Thoracic aorta (tissue), 2 donors: ENCODE data around the gene FBXL2. TPM values are rescaled to one million over a fixed set of nuclear protein-coding genes. Genes with fewer than 3 reads are reported as not detected.

Experiments used
- ATAC-seq: fragments of 150-250 bp; one replicate; pipeline ENCODE4 v1.8.0; 2017; ENCODE audit warnings: low read depth; ENCODE audit not compliant: insufficient number of reproducible peaks, low FRiP score
- DNase-seq: peaks from one replicate; pipeline ENCODE4 v3.0.0-alpha.2; 2020; ENCODE audit warnings: low spot score
- H3K27ac ChIP-seq, 2 donors: fragments of 200-600 bp; sonication (generic); 1 replicate in 1 of 2; 2 replicates in 1 of 2; pipeline ENCODE4 v1.5.1; 2016; ENCODE audit warnings: mild to moderate bottlenecking in 2 of 2, moderate library complexity in 2 of 2
- H3K27me3 ChIP-seq: fragments of 200-600 bp; sonication (generic); replicated peaks from 2 replicates; pipeline ENCODE4 v1.6.0; 2016; ENCODE audit warnings: mild to moderate bottlenecking; ENCODE audit not compliant: insufficient read depth
- H3K36me3 ChIP-seq: fragments of 200-600 bp; sonication (generic); one replicate; pipeline ENCODE4 v1.5.1; 2016
- H3K4me1 ChIP-seq, 2 donors: fragments of 200-600 bp; sonication (generic); 1 replicate in 1 of 2; 2 replicates in 1 of 2; pipeline versions ENCODE4 v1.5.1 to v1.6.0; 2016; ENCODE audit warnings: low read depth in 2 of 2, mild to moderate bottlenecking in 1 of 2; ENCODE audit not compliant: control insufficient read depth in 1 of 2
- H3K4me3 ChIP-seq: fragments of 200-600 bp; sonication (generic); 2 replicates; pipeline ENCODE4 v1.5.1; 2016; ENCODE audit warnings: mild to moderate bottlenecking
- H3K9me3 ChIP-seq: fragments of 200-600 bp; sonication (generic); 2 replicates; pipeline ENCODE4 v1.5.1; 2016
- CTCF ChIP-seq: fragments of 200-600 bp; sonication (generic); IDR thresholded peaks from one replicate; pipeline ENCODE4 v1.5.1; 2019; ENCODE audit warnings: antibody characterized with exemption
- total RNA-seq, 2 donors: library from RNA; depleted of rRNA; stranded (reverse); fragments of >200 nt; gene quantifications; one replicate each; pipeline versions ENCODE4 v1.1.0 to v1.2.3, GENCODE V29; 2016

The FBXL2 gene
- total RNA-seq, 2 donors from 2014 or later: 21.7 to 24.6 TPM

- no peak for ATAC-seq
- H3K4me1 ChIP-seq: peaks cover 0 to 5% of the 10 kb centered on the region in 2 donors
Measured at GRCh38 chr3:33313331-33313730, 36.1 kb downstream of the FBXL2 start.

GRCh38 chr3:33314993-33315392, 37.8 kb downstream of the FBXL2 start:
- peaks cover 0 to 5% of the 10 kb centered on the region in 2 donors for H3K4me1 ChIP-seq
- H3K27ac ChIP-seq: no peak overlapping the region
- peaks cover 7% of the 10 kb centered on the region for H3K9me3 ChIP-seq
- no peak overlapping the region for H3K4me3 ChIP-seq
- H3K27me3 ChIP-seq: no peaks in the 10 kb centered on the region
- H3K36me3 ChIP-seq: peaks cover 5% of the 10 kb centered on the region
- TF ChIP-seq CTCF: no peak
- ATAC-seq (no peak), DNase-seq (no peak)

More at GRCh38 chr3:33313331-33313730, 36.1 kb downstream of the FBXL2 start:
- DNase-seq: no peak
- TF ChIP-seq CTCF: no peak
- H3K27me3 ChIP-seq: no peaks in the 10 kb centered on the region
- no peak overlapping the region for H3K27ac ChIP-seq
- peaks cover 7% of the 10 kb centered on the region for H3K9me3 ChIP-seq
- H3K36me3 ChIP-seq: peaks cover 8% of the 10 kb centered on the region
- H3K4me3 ChIP-seq: no peak overlapping the region

- H3K36me3 ChIP-seq: peaks cover 5% of the 10 kb centered on the region
- peaks cover 4% of the 10 kb centered on the region for H3K9me3 ChIP-seq
- peaks cover 0 to 5% of the 10 kb centered on the region in 2 donors for H3K4me1 ChIP-seq
- no peak for DNase-seq
- ATAC-seq: no peak
- H3K27me3 ChIP-seq: no peaks in the 10 kb centered on the region
- TF ChIP-seq CTCF: no peak
- no peak overlapping the region for H3K27ac ChIP-seq
- no peak overlapping the region for H3K4me3 ChIP-seq
Measured at GRCh38 chr3:33315826-33316225, 38.6 kb downstream of the FBXL2 start.

- H3K9me3 ChIP-seq: no peaks in the 10 kb centered on the region
- no peaks in the 10 kb centered on the region for H3K36me3 ChIP-seq
- ATAC-seq (no peak), DNase-seq (no peak)
- no peaks in the 10 kb centered on the region for H3K27me3 ChIP-seq
- H3K4me1 ChIP-seq: peaks cover 0 to 5% of the 10 kb centered on the region in 2 donors
- no peak overlapping the region for H3K4me3 ChIP-seq
- TF ChIP-seq CTCF: no peak
- H3K27ac ChIP-seq: no peak overlapping the region
Measured at GRCh38 chr3:33317963-33318709, 40.9 kb downstream of the FBXL2 start.

- Histone ChIP-seq H3K4me3 (no peak overlapping the region), H3K36me3 (no peaks in the 10 kb centered on the region), H3K9me3 (no peaks in the 10 kb centered on the region), H3K4me1 (peaks cover 0 to 5% of the 10 kb centered on the region in 2 donors), H3K27ac (no peak overlapping the region), H3K27me3 (no peaks in the 10 kb centered on the region)
- ATAC-seq (no peak), DNase-seq (no peak)
- no peak for TF ChIP-seq CTCF
Measured at GRCh38 chr3:33318710-33319380, 41.6 kb downstream of the FBXL2 start.
